AG10803 (cell line): ENCODE measurements around the gene AGAP1.
"Not testable (repeated sequence)": the region's sequence is repeated elsewhere in the genome, so short reads cannot be mapped to it uniquely, and the experiment has no call there.

Source experiments
- DNase-seq: peaks from one replicate; pipeline ENCODE4 v3.0.0; 2010; ENCODE audit warnings: low read depth
- H3K4me3 ChIP-seq: 2 replicates; pipeline ENCODE4 v1.5.1; 2011; ENCODE audit warnings: mild to moderate bottlenecking, low read length, control low read depth
- TF ChIP-seq, protein P1 (sequence below): conservative IDR thresholded peaks from 2 replicates; pipeline ENCODE4 v1.5.1; 2011; ENCODE audit warnings: mild to moderate bottlenecking, low read length, control low read depth, inconsistent platforms

Gene AGAP1

DNA sequence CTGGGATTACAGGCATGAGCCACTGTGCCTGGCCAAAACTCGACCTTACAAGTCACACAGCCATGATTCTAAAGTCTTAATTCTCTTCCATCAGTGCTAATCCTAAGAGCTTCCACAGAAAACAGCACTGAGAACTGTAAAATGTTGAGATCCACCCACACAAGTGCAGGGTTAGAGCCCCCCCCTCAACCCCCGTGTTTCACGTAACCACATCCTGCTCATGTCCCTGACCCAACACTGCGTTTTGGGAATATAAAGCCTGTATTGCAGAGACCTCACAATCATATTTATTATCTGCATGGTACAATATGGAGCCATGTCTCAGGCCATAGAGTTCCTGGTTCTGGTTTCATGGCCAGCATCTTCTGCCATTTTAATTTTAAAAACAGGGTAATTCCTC is 563.5 kb downstream of the AGAP1 start:
- no peak overlapping the region for H3K4me3 ChIP-seq
- no peak for DNase-seq
- TF ChIP-seq, protein P1, sequence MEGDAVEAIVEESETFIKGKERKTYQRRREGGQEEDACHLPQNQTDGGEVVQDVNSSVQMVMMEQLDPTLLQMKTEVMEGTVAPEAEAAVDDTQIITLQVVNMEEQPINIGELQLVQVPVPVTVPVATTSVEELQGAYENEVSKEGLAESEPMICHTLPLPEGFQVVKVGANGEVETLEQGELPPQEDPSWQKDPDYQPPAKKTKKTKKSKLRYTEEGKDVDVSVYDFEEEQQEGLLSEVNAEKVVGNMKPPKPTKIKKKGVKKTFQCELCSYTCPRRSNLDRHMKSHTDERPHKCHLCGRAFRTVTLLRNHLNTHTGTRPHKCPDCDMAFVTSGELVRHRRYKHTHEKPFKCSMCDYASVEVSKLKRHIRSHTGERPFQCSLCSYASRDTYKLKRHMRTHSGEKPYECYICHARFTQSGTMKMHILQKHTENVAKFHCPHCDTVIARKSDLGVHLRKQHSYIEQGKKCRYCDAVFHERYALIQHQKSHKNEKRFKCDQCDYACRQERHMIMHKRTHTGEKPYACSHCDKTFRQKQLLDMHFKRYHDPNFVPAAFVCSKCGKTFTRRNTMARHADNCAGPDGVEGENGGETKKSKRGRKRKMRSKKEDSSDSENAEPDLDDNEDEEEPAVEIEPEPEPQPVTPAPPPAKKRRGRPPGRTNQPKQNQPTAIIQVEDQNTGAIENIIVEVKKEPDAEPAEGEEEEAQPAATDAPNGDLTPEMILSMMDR, result no peak

DNA sequence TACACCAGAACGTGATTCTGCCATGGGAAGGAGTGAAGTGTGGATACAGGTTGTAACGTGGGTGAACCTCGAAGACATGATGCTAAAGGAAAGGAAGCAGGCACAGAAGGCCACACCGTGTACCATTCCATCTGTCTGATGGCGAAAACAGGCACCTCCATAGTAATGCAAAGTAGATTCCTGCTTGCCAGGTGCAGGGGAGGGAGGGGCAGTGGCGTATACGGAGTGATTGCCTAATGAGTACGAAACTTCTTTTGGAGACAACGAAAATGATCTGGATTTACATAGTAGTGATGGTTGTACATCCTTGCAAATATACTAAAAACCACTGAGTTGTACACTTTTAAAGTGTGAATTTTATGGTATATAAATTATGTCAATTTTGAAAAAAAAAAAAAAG is 567.7 kb downstream of the AGAP1 start:
- no peak overlapping the region for H3K4me3 ChIP-seq
- TF ChIP-seq, protein P1, result no peak
- DNase-seq, result no peak

DNA sequence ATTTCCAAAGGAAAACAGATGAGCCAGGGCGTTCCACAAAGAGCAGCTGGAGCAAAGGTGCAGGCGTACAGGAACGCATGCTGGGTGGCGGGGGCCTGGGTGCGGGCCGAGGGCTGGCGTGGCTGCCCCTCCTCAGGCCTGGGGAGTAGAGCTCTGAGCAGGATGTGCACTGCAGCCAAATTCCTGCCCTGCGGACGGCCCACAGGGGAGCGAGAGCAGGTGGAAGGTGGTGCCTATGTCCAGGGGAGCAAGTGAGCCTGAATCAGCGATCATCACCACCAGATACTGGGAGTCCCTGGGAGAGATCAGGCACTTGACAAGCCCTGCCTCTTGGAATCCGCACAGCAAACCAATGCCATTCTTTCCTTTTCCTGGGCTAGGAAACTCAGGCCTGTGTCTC is 568.1 kb downstream of the AGAP1 start:
- no peak overlapping the region for H3K4me3 ChIP-seq
- TF ChIP-seq, protein P1, result no peak
- no peak for DNase-seq

DNA sequence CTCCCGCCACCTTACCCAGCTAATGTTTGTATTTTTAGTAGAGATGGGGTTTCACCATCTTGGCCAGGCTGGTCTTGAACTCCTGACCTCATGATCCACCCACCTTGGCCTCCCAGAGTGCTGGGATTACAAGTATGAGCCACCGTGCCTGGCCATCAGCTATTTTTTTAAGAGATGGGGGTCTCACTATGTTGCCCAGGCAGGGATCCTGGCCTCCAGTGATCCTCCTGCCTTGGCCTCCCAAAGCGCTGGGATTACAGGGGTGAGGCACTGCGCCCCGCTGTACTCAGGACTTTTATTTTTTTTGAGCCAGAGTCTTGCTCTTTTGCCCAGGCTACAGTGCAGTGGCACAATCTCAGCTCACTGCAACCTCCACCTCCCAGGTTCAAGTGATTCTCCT is 569.0 kb downstream of the AGAP1 start:
- DNase-seq, result not testable (repeated sequence)

GRCh38 chr2:236063994-236064393 is 570.2 kb downstream of the AGAP1 start:
- no peak overlapping the region for H3K4me3 ChIP-seq
- TF ChIP-seq, protein P1, result no peak
- DNase-seq, result no peak

More for the DNA sequence above, 569.0 kb downstream of the AGAP1 start:
- H3K4me3 ChIP-seq, result not testable (repeated sequence)

GRCh38 chr2:236065314-236066160 is 571.7 kb downstream of the AGAP1 start:
- TF ChIP-seq, protein P1, result no peak
- no peak for DNase-seq
- no peak overlapping the region for H3K4me3 ChIP-seq

DNA sequence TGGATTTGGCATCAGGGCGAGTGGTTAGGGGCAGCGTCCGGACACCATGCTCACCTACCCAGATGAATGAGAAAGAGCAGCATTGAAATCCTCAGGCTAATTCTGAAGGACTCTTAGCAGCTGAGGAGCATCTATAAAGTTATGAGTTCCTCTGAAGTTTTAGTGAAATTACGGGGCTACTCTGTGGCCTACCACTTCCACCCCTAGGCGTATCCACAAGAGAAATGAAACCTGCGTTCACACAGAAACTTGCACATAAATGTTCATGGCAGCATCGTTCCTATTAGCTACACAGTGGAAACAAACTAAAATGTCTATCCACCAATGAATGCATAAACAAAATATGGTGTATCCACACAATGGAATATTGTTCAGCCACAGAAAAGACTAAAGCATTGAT is 576.4 kb downstream of the AGAP1 start:
- no peak overlapping the region for H3K4me3 ChIP-seq
- TF ChIP-seq, protein P1, result no peak
- no peak for DNase-seq
